ENCODE results near the gene WDR36.
A peak's percentile ranks its signal among the peaks of the same experiment; 100 is the strongest.

Gene WDR36

DNA sequence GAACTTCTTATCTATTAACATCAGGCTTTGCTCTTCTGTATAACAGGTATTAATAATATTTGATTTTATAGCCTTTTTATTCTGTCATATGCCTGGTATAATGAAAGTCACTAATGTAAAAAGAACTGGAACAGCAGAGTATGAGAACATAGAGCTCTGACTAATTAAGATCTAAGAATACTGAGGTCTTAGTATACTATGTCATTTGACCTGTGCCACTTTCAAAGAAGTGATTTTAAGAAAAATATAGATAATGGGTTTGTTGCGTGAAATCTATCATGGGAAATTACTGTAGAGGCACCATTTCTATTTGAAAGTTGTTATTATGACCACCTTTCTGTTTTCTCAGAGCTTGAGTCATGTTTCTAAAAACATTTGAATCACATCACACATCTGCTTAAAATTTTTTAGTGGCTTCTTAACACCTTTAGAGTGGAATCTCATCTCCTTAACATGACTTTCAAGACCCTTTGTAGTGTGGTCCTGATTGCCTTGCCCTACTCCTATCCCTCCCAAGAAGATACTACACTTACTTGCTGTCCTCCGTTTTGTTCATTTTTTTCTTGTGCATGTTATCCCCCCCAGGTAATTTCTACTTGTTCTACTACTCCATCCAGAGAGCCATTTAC is 14.3 kb downstream of the WDR36 start:
- no peak for DNase-seq

DNA sequence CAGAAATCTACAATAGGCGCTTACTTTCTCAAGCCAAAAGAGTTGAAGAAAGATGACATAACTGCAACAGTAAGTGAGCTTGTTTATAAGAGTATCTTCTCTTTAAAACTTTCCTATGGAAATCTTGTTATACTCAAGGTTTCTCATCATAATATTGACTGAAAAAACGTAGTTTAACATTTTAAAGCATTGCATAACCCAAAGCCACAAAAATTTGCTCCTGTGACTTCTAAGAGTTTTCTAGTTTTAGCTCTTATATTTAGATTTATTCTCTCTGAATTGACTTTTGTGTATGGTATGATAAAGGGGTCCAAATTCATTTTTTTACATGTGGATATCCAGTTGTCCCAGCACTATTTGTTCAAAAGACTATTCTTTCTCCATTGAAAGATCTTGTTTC is 15.2 kb downstream of the WDR36 start:
- no peak for DNase-seq

DNA sequence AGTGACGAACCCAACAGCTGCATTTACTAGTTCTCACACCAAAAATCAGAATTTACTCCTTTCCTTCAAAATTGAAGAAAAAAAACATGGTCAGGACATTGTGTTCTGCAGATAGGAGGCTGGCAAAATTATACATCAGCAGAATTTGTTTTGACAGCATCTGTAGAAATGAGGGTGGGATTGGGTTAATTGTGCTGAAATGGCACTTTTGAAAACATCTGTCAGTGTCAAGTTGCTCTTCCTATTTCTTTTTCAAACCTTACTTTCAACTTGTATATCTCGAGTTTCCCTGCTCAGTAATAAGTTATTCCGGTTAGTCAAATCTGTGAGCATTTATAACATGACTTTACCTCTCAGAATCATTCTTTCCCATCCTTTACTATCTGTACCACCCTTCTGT is 19.8 kb downstream of the WDR36 start:
- DNase-seq, result no peak

DNA sequence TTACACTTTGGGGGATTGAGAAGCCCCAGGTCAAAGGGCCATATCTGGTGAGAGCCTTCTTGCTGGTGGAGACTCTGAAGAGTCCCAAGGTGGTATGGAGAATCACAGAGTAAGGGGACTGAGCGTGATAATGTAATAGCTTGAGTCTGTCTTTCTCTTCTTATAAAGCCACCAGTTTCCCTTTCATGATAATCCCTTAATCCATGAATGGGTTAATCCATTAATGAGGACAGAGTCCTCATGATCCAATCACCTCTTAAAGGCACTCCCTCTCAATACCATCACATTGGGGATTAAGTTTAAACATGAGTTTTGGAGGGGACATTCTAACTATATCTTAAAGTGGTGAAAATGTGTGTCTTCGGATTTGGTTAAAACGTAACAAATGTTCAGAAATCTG is 21.5 kb downstream of the WDR36 start:
- no peak for DNase-seq

DNA sequence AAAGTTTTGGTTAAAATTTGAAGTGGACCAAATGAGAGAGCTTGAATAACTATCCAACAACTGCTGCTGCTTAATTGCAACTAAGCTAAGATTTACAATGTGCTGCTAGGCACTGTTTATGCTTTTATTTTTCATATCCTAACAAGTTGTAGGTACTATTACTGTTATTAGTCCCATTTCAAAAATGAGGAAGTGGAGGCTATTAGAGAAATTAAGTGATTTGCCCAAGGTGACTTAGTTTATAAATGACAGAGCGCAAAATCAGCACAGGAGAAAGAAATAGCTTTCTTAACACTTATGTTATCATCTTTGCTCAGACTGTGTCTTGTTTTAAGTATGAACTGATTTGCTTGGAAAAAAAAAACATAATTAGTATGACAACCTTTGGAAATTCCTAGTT is 23.1 kb downstream of the WDR36 start:
- no peak for DNase-seq

DNA sequence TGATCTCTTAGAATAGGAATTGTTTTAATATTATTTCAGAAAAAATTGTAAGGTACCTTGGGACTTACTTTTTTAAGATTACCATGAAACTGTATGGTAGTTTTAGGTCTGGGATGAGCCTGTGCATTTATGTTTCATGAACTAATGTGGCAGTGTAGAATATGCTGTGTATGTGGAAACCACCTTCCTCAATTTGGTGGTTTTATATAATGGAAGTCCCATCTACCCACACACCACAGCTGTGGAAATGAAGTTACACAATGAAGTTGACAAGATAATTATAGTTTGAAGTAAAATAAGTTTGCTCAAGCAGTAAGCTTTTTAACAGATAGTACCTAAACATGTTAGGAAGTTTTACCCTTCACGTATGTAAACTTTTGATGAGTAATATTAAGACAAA is 24.4 kb downstream of the WDR36 start:
- DNase-seq, result no peak

DNA sequence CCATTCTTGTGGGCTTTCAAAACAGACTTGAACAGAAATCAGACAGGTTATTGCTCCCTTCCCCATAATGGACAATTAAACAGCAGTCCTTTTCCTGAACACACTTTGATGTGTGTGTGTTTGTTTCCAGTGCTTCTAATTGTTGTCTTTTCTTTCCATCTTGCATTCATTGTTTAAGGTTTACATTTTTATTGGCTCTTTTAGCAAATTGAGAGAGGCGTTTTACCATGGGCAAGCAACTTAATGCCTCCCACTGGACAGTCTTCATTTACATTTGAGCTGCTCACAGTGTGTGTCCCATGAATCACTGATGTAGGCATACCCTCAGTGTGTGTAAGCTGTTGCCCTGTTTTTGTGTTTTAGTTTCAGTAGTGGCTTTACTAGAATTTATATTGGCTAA is 25.0 kb downstream of the WDR36 start:
- DNase-seq, result no peak

DNA sequence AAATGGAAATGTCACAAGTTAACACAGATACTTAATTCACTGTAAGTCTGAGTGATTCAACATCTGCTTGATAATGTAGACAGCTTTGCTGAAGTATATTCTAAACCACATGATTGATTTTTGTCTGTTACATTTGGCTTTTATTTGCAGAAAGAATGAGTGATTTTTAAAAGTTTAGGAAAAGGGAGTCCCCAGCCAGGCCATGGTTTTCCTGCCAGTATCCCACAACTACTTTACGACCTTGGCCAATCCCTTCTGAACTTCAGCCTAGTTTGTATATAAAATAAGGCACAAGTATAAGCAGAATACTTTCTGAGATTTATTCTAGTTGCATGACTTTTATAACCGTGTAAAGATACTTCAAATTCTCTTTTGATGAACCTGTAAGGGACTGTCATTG is 27.1 kb downstream of the WDR36 start:
- DNase-seq, result no peak

DNA sequence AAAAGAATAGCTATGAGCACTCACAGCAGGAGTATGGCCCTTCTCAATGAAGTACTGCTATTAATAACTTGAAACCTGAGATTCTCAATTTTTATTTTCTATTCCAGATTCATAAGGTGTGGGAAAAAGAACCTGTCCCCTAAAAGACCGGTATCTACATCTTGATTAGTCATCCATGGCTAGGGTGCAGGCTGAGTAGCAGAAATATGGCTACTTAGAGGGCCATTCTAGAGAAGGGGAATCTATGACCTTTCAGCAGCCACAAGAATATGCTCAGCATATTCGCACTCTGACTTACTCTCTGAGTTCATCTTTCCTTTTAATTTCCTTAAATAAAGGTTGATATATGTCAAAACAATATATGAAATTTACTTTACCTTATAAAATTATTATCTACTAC is 27.7 kb downstream of the WDR36 start:
- DNase-seq, result no peak

DNA sequence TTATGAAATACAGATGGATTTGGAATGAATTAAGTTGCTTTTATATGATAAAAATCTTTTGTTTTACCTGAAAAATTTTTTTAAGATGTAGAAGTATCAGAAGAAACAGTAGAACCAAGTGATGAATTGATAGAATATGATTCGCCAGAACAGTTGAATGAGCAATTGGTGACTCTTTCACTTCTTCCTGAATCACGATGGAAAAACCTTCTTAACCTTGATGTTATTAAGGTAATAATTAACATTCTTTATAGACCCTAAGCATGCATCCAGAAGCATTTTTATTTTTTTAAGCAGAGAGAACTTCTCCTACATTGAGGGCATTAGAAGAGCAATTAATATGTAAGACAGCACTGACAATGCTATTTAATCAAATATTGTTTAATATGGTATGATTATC is 28.8 kb downstream of the WDR36 start:
- DNase-seq, result no peak

DNA sequence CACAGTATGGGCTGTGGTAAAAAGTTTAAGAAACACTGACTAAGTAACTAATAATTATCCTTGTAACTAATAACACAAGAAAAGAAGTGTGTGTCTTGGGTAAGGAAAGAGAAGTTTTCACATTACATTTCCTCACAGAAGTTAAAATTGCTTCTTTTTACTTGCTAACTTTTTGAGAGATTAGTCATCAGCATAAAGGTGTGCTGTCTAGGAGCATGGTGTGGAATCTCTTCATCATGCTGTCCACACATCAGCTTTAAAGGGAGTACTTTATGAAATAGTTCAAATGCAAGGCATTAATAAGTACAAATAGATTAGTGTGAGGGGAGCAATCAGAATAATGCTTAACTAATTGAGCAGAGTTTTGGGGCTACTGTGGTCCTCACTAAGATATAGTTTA is 29.8 kb downstream of the WDR36 start:
- DNase-seq, result no peak

DNA sequence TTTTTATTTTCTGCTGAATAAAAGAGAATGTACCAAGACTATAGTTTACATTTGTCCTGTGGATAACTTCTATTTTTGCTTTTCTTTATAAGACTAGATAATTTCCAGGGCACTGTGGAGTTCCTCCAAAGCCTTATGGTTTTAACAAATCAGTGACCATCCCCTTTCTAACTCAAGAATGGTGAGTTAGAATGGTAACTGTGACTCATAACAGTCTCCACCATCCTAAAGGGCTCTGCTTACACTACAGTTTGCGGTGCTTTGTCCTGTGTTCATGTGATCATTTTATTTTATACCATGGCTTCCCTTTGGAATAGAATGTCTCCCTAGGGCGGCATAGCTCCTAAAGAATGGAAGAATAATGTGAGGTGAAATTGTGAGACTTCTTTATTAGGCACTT is 30.2 kb downstream of the WDR36 start:
- DNase-seq, result no peak

DNA sequence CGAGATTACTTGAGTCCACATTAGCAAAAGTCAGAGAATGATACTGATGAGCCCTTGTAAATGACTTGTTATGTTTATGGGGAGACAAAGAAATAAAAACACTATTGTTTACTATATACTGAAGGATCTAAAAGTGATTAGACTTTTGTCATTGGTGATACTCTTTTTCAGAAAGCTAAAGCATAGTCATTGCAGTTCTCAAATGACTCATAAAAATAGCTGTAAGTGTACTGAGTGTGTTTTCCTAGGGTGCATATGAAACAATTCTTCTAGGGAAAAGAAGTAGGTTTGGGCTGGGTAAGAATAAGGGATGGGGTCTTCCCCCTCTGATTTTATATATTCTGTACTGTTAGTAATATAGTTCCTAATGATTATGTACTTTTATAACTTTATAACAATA is 32.6 kb downstream of the WDR36 start:
- DNase-seq, result no peak

DNA sequence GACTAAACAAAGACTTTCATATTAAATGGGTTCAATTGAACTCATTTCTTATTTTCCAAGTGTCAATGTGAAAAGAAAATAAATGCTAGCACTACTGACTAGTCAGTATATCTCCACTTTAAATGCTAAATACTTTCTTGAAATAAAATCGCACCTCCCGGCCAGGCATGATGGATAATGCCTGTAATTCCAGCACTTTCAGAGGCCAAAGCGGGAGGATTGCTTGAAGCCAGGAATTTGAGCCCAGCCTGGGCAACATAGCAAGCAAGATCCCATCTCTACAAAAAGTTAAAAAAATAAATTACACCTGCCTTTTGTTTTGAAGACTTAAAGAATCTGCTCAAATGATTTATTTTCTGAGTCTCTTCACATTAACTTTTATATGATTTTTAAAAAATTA is 34.7 kb downstream of the WDR36 start:
- DNase-seq, result no peak

DNA sequence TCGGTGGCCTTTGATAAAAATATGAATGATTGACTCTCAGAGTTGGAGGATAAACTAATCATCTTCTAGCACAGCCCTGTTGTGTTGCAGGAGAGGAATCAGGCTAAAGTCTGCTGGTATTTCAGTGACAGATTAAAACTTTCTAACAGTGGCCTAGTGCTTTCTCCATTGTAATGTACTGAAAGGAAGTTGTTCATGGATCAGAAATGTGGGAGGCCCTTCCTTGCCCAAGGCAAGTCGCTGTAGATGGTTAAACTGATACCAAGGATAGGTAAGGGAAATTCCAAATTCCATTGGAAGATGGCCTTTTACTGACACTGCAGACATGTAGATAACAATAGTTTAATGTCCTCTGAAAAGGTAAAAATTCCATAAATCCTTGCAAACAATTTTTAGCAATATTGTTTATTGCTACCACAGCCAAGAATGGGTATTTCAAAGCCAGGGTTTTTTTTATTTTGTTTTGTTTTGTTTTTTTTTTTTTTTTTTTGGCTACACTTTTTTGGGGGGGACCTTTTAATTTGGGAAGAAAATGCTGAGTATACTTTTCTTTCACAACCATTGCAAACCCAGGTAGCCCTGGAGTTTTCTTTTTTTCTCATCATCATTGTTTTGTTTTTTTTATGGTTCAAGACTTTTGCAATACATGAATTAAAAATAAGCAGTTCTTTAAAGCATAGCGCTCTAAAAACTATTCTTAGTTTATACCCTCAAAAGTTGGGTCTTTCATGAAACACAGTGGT is 35.5 kb downstream of the WDR36 start:
- DNase-seq, result no peak

DNA sequence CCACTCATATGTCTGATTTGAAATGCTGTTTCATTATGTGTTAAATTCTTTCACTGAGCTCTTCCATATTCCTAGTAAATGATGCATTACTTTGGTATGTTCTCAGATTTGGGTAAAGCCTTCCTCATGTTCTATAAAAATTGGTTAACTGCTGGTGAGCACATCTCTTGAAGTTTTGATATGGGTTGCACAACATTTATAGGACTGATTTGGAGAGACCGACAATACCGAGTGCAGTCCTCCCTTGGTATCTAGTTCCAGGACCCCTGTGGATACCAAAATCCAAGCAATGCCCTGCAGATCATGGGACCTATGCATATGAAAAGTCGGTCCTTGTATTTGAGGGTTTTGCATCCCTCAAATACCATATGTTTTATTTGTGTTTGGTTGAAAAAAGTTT is 37.8 kb downstream of the WDR36 start:
- peak; percentile 59 for DNase-seq

DNA sequence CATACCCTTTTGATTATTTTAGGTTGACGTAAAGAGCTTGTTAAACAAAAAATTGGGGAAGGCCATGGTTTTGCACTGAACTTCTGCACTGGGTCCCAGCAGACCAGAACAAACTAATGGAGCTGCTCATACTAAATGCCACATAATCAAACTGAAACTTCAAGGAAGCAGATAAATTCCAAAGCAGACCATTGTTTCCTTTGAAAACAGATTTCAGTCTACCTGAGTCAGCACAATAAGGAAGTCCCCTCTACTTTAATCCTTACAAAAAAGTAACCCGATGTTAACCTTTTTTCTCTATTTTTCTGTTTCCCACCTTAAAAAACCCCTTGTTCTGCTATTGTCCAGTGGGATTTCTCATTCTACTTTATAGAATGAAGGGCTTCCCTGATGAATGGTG is 39.2 kb downstream of the WDR36 start:
- no peak for DNase-seq

DNA sequence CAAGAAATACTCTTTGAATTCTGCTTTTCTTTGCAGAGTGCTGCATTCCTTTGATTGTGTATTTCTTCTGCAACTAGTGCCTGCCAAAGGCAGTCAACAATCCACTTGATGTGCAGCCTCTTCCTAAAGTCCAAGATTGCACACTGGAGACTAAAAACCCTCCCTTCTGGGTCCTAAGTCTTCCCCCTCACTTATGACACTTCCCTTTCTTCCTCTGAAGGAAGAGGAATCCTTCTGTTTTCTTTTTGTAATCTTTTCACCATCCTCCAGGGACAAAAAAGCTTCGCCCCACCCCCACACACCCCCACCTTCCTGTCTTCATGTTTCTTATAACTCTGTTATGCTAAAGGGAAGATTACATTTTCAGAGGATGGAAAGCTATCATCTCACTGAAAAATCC is 39.9 kb downstream of the WDR36 start:
- no peak for DNase-seq

DNA sequence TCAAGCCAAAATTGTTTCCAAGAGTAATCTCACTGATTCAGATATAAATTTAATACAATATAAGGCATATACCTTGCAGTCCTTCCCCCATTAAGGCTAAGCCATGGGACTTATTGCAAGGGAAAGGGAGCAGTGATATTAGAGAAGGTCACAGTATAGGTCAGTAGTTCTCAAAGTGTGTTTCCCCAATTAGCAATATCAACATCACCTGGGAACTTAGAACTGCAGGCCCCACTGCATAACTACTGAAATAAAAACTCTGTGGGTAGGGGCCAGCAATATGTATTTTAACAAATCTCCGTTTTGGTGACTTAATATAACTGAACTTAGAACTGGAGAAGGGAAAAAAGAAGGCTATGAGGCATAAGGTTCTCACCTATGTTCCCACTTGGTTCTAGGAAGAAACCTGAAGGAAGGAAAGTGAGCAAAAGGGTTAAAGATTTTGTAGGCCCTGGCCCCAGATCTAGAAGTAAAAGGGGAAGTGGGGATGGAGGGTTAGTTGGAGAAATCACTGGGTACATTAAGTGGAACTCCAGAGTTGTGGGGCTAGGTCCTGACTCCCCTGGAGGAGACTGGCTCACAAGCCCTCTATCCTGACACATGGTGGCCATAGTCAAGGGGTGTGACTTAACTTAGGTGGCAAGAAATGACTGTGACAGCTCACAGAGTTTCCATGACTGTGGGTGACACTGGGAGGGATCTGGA is 40.7 kb downstream of the WDR36 start:
- no peak for DNase-seq

DNA sequence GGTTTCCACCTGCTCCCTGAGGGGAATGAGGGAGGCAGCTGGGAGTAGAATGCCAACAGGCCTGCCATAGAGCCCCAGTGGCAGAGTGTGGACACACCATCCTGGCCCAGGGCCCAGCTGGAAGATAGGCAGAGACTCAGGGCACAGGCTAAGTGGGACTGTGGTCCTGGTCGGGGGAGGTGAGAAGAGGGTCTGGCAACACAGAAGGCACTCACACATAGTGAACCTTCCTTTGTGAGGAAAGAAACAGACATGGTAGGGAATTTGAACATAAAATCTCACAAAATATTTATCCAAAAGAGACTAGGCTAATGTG is 41.2 kb downstream of the WDR36 start:
- DNase-seq, result no peak

DNA sequence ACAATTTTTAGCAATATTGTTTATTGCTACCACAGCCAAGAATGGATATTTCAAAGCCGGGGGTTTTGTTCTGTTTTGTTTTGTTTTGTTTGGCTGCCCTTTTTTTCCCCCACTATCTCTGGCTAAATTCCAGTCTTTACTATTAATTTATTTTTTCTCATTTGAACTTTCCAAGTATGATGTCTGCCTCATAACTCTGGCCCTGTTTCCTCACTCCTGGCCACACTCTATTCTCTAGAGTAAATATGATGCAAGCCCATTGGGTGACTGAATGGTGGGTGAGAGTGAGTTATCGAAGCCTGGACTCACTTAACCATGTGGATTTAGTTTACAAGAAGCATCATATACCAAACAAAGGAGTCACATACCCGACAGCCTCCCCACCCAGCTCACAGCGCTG is 41.9 kb downstream of the WDR36 start:
- DNase-seq, result peak; percentile 79

DNA sequence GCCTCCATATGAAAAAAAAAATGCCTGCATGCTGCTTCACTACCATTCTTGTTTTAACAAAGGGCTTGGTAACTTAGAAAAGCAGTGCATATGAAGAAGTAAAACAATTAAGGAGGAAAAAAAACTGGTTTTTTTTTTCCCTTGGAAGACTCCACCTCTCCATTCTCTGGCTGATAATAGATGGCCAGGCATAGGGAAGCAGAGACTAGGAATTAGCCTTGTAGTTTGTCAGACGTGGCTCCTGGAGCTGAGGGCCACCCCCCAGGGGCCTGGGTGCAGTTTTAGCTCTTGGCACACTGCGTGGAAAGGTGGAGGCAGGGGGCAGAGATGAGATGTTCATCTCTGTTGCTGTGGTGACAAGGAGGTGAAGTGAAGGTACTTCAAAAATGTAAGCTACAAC is 42.7 kb downstream of the WDR36 start:
- DNase-seq, result no peak

DNA sequence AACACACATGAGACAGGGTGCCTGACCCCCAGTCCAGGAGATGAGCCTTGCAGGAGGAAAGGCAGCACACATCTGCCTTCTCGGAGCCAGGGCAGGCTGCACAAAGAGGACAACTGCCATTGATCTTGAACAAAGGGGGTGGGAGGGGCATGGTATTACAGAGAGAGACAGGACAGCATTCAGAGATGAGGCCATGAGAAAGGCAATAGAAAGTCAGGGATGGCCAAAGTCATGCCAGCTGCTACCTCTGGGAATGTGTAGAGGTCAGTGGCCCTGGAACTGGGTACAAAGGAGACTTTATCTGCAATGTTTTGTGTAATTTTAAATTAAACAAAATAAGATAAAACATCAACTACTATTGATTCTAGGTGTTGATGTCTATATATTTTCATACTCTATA is 43.2 kb downstream of the WDR36 start:
- DNase-seq, result no peak

DNA sequence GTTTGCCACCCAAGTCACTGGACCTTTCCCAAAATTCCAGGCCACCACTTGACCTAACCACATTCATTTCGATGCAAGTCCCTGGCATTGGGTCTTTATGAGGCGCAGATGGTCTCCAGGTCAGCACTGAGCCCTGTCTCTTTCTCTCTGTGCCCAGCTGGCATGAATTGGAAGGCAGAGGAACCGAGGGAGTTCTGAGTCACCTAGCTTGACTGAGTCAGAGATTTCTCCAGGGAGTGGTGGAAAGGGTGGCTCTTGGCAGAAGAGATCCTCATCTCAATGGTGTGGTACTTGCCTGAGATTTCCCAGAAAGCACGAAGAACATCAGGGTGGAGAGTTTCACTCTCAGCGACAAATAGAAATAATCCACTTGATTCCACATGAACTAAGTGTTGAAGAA is 43.8 kb downstream of the WDR36 start:
- DNase-seq, result peak; percentile 25

Data from fibroblast of skin of abdomen (primary cell).